ENCODE results near the gene TNS3.

The TNS3 gene

GRCh38 chr7:47331179-47331565 is 250.7 kb downstream of the TNS3 start:
- Histone ChIP-seq H3F3A (ENCODE audit: insufficient read depth, low read length) (peaks cover 3% of the 10 kb centered on the region; the same call in 1 of the 2 replicates), H3K27me3 (replicated peaks; ENCODE audit: insufficient read depth, low read length) (no peaks in the 10 kb centered on the region), H3K9ac (ENCODE audit: low read length) (no peak overlapping the region), H3K4me2 (ENCODE audit: low read depth, low read length) (no peak overlapping the region), H3K4me1 (ENCODE audit: low read length) (no peaks in the 10 kb centered on the region), H3K4me3 (ENCODE audit: low read length) (no peak overlapping the region), H2AFZ (ENCODE audit: low read length) (no peak overlapping the region), H3K79me2 (ENCODE audit: low read length) (peaks cover 53% of the 10 kb centered on the region), H3K36me3 (replicated peaks; ENCODE audit: insufficient read depth, low read length) (peaks cover 25% of the 10 kb centered on the region; the same call in 1 of the 2 replicates), H3K9me2 (replicated peaks; ENCODE audit: insufficient read depth, low read length) (no peaks in the 10 kb centered on the region), H3K9me3 (replicated peaks; ENCODE audit: insufficient read depth, low read length) (no peaks in the 10 kb centered on the region), H3K27ac (ENCODE audit: low read length) (no peak overlapping the region), H4K20me1 (ENCODE audit: insufficient read depth, low read length) (no peaks in the 10 kb centered on the region; the same call in 1 of the 2 replicates)
- DNase-seq, result no peak
- TF ChIP-seq, protein P1, sequence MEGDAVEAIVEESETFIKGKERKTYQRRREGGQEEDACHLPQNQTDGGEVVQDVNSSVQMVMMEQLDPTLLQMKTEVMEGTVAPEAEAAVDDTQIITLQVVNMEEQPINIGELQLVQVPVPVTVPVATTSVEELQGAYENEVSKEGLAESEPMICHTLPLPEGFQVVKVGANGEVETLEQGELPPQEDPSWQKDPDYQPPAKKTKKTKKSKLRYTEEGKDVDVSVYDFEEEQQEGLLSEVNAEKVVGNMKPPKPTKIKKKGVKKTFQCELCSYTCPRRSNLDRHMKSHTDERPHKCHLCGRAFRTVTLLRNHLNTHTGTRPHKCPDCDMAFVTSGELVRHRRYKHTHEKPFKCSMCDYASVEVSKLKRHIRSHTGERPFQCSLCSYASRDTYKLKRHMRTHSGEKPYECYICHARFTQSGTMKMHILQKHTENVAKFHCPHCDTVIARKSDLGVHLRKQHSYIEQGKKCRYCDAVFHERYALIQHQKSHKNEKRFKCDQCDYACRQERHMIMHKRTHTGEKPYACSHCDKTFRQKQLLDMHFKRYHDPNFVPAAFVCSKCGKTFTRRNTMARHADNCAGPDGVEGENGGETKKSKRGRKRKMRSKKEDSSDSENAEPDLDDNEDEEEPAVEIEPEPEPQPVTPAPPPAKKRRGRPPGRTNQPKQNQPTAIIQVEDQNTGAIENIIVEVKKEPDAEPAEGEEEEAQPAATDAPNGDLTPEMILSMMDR (IDR thresholded peaks at IDR 0.05; ENCODE audit: low read length), result no peak
- TF ChIP-seq EZH2 (optimal IDR thresholded peaks at IDR 0.05; ENCODE audit: low read depth, low read length) (no peak), EZH2phosphoT487 (IDR thresholded peaks at IDR 0.05; ENCODE audit: low read length) (no peak)

GRCh38 chr7:47330561-47331178 is 251.2 kb downstream of the TNS3 start:
- no peak overlapping the region for H3K9ac ChIP-seq (ENCODE audit: low read length)
- no peaks in the 10 kb centered on the region for H3K9me2 ChIP-seq (replicated peaks; ENCODE audit: insufficient read depth, low read length)
- DNase-seq, result no peak
- H3K27me3 ChIP-seq (replicated peaks; ENCODE audit: insufficient read depth, low read length), result no peaks in the 10 kb centered on the region
- peaks cover 51% of the 10 kb centered on the region for H3K79me2 ChIP-seq (ENCODE audit: low read length)
- no peak for TF ChIP-seq EZH2 (optimal IDR thresholded peaks at IDR 0.05; ENCODE audit: low read depth, low read length)
- TF ChIP-seq, protein P1 (IDR thresholded peaks at IDR 0.05; ENCODE audit: low read length), result no peak
- no peak for TF ChIP-seq EZH2phosphoT487 (IDR thresholded peaks at IDR 0.05; ENCODE audit: low read length)
- H3F3A ChIP-seq (ENCODE audit: insufficient read depth, low read length), result peaks cover 3% of the 10 kb centered on the region; the same call in 1 of the 2 replicates
- H4K20me1 ChIP-seq (ENCODE audit: insufficient read depth, low read length), result no peaks in the 10 kb centered on the region; the same call in 1 of the 2 replicates
- no peaks in the 10 kb centered on the region for H3K4me1 ChIP-seq (ENCODE audit: low read length)
- H3K4me2 ChIP-seq (ENCODE audit: low read depth, low read length), result no peak overlapping the region
- H3K4me3 ChIP-seq (ENCODE audit: low read length), result no peak overlapping the region
- peaks cover 21% of the 10 kb centered on the region; the same call in 1 of the 2 replicates for H3K36me3 ChIP-seq (replicated peaks; ENCODE audit: insufficient read depth, low read length)
- no peak overlapping the region for H2AFZ ChIP-seq (ENCODE audit: low read length)
- no peaks in the 10 kb centered on the region for H3K9me3 ChIP-seq (replicated peaks; ENCODE audit: insufficient read depth, low read length)
- no peak overlapping the region for H3K27ac ChIP-seq (ENCODE audit: low read length)

DNA sequence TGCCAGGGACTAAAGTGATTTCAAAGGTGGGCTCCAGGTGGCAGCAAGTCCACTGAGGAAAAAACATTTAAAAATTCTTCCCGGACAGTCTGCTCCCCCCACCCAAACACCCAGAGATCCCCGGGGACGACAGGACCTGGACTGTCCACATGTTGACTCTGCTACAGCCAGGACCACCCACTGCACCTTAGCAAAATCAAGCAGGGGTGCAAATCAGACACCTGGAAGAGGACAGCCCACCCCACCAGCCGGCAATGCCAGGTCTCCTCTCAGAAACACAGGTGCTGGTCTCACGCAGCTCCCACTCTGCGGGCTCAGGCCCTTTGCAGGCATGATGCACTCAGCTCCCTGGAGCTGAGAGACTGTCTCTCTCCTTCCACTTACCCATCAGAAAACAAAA is 251.9 kb downstream of the TNS3 start:
- no peaks in the 10 kb centered on the region for H3K27me3 ChIP-seq (replicated peaks; ENCODE audit: insufficient read depth, low read length)
- H3K9me2 ChIP-seq (replicated peaks; ENCODE audit: insufficient read depth, low read length), result no peaks in the 10 kb centered on the region
- peaks cover 18% of the 10 kb centered on the region; the same call in 1 of the 2 replicates for H3K36me3 ChIP-seq (replicated peaks; ENCODE audit: insufficient read depth, low read length)
- H3K9ac ChIP-seq (ENCODE audit: low read length), result no peak overlapping the region
- no peaks in the 10 kb centered on the region for H3K9me3 ChIP-seq (replicated peaks; ENCODE audit: insufficient read depth, low read length)
- H3K4me2 ChIP-seq (ENCODE audit: low read depth, low read length), result no peak overlapping the region
- H4K20me1 ChIP-seq (ENCODE audit: insufficient read depth, low read length), result no peaks in the 10 kb centered on the region; the same call in 1 of the 2 replicates
- no peak overlapping the region for H3K27ac ChIP-seq (ENCODE audit: low read length)
- H2AFZ ChIP-seq (ENCODE audit: low read length), result no peak overlapping the region
- no peak for DNase-seq
- no peak overlapping the region for H3K4me3 ChIP-seq (ENCODE audit: low read length)
- peaks cover 51% of the 10 kb centered on the region for H3K79me2 ChIP-seq (ENCODE audit: low read length)
- H3K4me1 ChIP-seq (ENCODE audit: low read length), result no peaks in the 10 kb centered on the region
- peaks cover 3% of the 10 kb centered on the region; the same call in 1 of the 2 replicates for H3F3A ChIP-seq (ENCODE audit: insufficient read depth, low read length)
- TF ChIP-seq EZH2 (optimal IDR thresholded peaks at IDR 0.05; ENCODE audit: low read depth, low read length) (no peak), EZH2phosphoT487 (IDR thresholded peaks at IDR 0.05; ENCODE audit: low read length) (no peak)
- TF ChIP-seq, protein P1 (IDR thresholded peaks at IDR 0.05; ENCODE audit: low read length), result no peak
